Ascending aorta (tissue), 2 donors: ENCODE results near the gene FZD8. TPM values are rescaled to one million over a fixed set of nuclear protein-coding genes. Genes with fewer than 3 reads are reported as not detected.

Experiments
- DNase-seq, 2 donors: peaks; one replicate each; pipeline ENCODE4 v3.0.0-alpha.2; 2019; ENCODE audit warnings: low spot score in 2 of 2
- H3K27ac ChIP-seq, 2 donors: fragments of 200-600 bp; sonication (generic); one replicate each; pipeline ENCODE4 v1.5.1; 2016 to 2017; ENCODE audit warnings: mild to moderate bottlenecking in 1 of 2
- H3K27me3 ChIP-seq: fragments of 200-600 bp; sonication (generic); one replicate; pipeline ENCODE4 v1.5.1; 2017
- H3K36me3 ChIP-seq, 2 donors: fragments of 200-600 bp; sonication (generic); one replicate each; pipeline ENCODE4 v1.5.1; 2016
- H3K4me1 ChIP-seq, 2 donors: fragments of 200-600 bp; sonication (generic); one replicate each; pipeline ENCODE4 v1.5.1; 2016 to 2017; ENCODE audit warnings: mild to moderate bottlenecking in 1 of 2
- H3K4me3 ChIP-seq, 2 donors: fragments of 200-600 bp; sonication (generic); one replicate each; pipeline ENCODE4 v1.5.1; 2016 to 2017; ENCODE audit warnings: mild to moderate bottlenecking in 1 of 2
- H3K9me3 ChIP-seq, 2 donors: fragments of 200-600 bp; sonication (generic); one replicate each; pipeline ENCODE4 v1.5.1; 2016
- intact Hi-C: fragments of 100-400 bp; cut with DNase I; formaldehyde crosslinking; loops from one replicate; pipeline ENCODE4 v1.15.1; 2023
- total RNA-seq: library from RNA; depleted of rRNA; stranded (reverse); fragments of >200 nt; gene quantifications from one replicate; pipeline ENCODE4 v1.1.0, GENCODE V29; 2016
- TF ChIP-seq, protein P1 (sequence below), 3 experiments: fragments of 200-600 bp in 2 of 3; fragments of 450-650 bp in 1 of 3; sonication (generic) in 2 of 3; IDR thresholded peaks; one replicate each; pipeline ENCODE4 v1.5.1; 2016 to 2019; ENCODE audit warnings: antibody characterized with exemption in 3 of 3, mild to moderate bottlenecking in 1 of 3, moderate library complexity in 1 of 3

FZD8 gene
- total RNA-seq, 1 donor from 2014 or later: 23.0 TPM

DNA sequence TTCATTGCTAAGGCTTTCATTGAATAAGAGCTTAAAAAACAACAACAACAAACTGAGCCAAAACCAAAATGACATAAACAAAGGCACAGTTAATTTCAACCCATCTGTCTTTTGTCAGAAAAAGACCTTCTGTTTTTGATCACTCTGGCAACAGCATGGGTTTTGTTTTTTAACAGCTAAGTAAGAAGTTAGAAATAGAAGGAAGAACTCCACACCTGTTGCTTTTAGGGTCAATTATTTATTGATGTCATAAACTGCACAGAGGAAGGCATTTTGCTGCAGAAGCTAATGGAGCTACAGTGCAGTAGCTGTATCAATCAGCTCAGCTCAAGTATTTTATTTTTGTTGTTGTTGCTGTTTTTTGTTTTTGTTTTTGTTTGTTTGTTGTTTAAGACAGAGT lies 53.3 kb downstream of the FZD8 start:
- DNase-seq: no peak
- Histone ChIP-seq H3K9me3 (peaks cover 0 to 4% of the 10 kb centered on the region in 2 donors), H3K36me3 (no peaks in the 10 kb centered on the region), H3K4me3 (no peak overlapping the region), H3K27ac (no peak overlapping the region), H3K4me1 (no peaks in the 10 kb centered on the region), H3K27me3 (no peaks in the 10 kb centered on the region)
- intact Hi-C loops: no loop called here
- TF ChIP-seq, protein P1, sequence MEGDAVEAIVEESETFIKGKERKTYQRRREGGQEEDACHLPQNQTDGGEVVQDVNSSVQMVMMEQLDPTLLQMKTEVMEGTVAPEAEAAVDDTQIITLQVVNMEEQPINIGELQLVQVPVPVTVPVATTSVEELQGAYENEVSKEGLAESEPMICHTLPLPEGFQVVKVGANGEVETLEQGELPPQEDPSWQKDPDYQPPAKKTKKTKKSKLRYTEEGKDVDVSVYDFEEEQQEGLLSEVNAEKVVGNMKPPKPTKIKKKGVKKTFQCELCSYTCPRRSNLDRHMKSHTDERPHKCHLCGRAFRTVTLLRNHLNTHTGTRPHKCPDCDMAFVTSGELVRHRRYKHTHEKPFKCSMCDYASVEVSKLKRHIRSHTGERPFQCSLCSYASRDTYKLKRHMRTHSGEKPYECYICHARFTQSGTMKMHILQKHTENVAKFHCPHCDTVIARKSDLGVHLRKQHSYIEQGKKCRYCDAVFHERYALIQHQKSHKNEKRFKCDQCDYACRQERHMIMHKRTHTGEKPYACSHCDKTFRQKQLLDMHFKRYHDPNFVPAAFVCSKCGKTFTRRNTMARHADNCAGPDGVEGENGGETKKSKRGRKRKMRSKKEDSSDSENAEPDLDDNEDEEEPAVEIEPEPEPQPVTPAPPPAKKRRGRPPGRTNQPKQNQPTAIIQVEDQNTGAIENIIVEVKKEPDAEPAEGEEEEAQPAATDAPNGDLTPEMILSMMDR (IDR thresholded peaks at IDR 0.05): no peak

Other genes starting within 250 kb of the FZD8 start
- gene GJD4, start 37.0 kb downstream of the FZD8 start, total RNA-seq: not detected